HuH-7.5 (cell line): ENCODE data around the gene RELL1.
A peak's percentile ranks its signal among the peaks of the same experiment; 100 is the strongest.
"Not testable (repeated sequence)": the region's sequence is repeated elsewhere in the genome, so short reads cannot be mapped to it uniquely, and the experiment has no call there.

Source experiments
- DNase-seq: peaks from one replicate; pipeline ENCODE4 v3.0.0; 2011; ENCODE audit warnings: low spot score

RELL1 gene

GRCh38 chr4:37693030-37693429, 6.9 kb upstream of the RELL1 start:
- no peak for DNase-seq

DNA sequence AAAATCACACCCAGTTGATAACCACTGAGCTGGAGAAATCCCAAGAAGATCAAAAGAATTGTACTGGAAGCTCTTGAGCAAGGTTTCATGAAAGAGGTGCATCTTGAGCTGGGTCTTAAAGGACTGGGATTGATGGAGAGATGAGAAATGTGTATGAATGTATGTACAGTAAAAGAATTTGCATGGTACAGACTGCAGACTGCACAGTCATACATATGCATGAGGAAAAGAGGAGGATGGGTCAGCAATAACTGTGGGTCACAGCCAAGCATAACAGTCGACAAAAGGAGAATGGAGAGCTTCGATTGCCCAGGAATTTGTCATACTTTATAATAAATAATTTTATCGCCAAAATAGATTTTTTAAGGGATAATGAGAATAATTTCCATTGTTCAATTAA, 4.8 kb upstream of the RELL1 start:
- DNase-seq, result no peak

GRCh38 chr4:37689353-37690095, 3.3 kb upstream of the RELL1 start:
- DNase-seq, result no peak

GRCh38 chr4:37687681-37688080, 1.5 kb upstream of the RELL1 start:
- DNase-seq, result no peak

DNA sequence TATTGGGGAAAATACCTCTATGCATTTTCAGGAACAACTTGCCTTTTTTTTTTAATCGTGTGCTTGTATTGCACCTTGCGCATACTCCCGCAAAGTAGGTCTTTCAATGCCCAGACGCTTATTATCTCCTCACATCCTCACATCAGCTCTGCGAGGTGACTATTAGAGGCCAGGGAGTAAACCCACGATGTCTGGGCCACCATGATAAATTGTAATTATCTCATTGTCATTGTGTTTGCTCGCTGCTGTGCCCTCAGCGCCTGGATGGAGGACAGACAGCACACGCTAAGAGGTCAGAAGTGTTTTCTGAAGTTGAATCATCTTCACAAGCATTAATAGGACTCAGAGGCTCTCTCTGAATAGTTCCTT, 1.0 kb upstream of the RELL1 start:
- no peak for DNase-seq

GRCh38 chr4:37685823-37686372, 278 bp downstream of the RELL1 start:
- DNase-seq, result peak; percentile 31

DNA sequence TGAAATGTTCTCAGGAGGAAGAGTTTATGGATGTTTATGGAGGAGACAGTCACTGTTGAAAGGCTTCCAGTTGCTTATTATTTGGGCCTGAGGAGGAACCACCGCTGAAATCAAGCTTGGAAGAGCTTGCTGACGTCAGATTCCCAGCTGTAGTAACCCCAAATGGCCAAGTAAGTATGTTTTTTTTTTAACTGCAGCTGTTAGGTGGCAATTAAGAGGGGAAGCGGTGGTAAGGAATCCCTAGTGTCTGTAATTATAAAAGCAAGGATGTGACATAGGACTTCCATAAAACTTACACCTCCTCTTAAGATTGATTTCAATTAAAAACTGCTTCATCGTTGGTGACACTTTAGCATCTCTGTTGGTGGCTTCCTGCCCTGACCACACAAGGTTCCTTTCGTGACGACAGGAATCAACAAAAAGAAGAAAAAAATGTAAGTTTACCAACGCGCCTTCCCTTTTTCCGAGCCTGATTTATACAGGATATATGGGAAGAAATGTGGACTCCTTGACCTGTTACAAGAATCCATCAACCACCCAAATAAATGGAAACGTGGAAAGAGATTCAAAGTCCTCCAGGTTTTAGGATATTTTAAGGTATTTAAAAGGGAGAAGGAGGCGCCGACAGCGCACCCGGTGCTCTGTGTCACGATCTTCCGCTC, 884 bp downstream of the RELL1 start:
- DNase-seq, result no peak

- DNase-seq, result no peak
Measured at GRCh38 chr4:37684154-37684553, 2.0 kb downstream of the RELL1 start.

- peak; percentile 29 for DNase-seq
Measured at GRCh38 chr4:37682701-37683401, 3.3 kb downstream of the RELL1 start.

- no peak for DNase-seq
Measured at GRCh38 chr4:37680089-37680488, 6.1 kb downstream of the RELL1 start.

GRCh38 chr4:37679301-37679700, 6.9 kb downstream of the RELL1 start:
- no peak for DNase-seq

DNA sequence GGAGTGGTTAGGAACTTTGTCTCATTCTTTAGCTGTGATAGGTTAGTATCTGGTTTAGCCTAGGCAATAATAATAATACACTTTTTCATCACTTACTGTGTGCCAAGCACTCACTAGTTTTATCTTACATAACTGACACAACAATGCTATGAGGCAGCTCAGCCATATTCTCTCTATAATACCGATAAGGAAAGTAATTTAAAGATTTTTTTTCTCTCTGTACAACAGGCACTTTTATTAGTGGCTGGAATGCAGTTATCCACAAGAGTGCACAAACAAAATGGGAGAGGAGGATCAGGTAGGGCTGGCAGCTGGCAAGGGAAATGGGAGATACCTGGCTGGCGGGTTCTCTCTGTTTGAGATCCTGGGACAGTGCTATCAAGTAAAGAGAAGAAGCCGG, 7.6 kb downstream of the RELL1 start:
- DNase-seq, result no peak

DNA sequence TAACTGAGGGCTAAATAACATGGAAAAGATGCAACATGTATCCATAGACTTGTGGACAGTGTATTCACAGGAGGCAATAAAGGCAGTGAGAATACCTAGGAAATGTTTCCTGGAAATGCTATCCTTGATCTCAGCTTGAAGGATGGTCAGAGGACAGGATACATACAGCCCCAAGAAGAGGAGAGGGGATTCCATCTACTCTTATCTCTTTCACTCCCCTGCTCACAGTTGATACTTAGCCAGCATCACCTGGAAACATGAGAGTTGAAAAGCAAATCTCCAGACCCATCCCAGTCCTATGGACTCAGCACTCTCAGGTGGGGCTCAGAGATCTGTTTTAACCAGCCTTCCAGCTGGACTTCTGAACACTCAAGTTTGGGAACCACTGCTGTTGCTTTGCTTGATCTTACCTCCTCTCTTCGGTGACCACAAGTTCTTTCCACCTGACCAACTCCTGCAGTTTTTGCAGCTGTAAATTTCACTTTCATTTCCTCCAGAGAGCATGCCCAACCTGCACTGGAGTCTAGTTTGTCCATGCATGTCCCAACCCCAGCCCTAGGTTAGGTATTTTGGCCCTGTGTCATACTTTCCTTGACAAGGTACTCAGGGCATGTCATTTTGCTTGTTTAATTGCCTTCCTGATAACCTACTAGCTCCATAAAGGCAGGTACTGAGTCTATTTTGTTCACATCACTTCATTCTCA, 10.4 kb downstream of the RELL1 start:
- DNase-seq, result no peak

- no peak for DNase-seq
Measured at GRCh38 chr4:37674439-37674838, 11.7 kb downstream of the RELL1 start.

DNA sequence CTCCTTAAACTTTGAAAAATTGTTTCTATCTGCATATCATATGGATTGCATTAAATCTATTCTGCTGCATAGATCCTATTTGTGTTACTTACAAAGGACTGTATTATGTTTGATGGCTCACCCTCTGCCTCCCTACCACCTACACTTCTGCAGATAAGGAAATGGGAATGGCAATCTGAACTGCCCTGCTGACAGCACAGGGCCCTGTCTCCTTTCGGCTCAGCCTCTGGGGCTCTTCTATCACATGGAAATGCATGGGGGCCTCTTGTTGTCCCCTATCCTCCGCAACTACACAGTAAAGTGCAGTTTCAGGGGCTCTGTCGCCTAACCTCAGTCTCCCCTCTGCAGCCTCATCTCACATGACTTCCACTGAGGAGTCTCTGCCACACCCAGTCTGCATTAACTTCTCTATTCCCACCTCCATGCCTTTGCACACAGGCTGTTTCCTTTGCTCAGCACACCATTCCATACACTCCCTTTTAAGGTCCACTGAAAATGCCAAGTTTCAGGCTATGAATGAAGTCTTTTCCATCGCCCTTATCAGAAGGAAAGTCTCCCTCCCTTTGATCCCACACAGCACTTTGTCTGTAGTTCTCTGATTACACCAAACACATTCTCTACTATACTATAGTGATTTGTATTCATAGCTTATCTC, 12.5 kb downstream of the RELL1 start:
- no peak for DNase-seq

GRCh38 chr4:37671072-37671471, 15.1 kb downstream of the RELL1 start:
- no peak for DNase-seq

DNA sequence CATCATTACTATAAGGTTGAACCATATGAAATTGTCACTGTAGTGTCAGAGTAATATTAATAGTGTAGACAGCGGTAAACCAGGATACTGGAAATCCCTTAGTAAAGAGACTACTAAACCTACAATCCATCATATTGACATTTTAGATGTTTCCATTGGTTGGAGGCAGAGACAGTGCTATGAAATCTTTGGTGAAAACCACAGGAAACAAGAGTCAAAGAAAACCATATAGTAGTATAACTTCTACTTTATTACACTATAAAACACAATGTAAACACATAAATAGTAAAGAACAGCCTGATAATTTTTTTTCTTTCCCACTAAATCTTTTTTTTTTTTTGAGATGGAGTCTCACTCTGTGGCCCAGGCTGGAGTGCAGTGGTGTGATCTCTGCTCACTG, 15.9 kb downstream of the RELL1 start:
- DNase-seq, result no peak

DNA sequence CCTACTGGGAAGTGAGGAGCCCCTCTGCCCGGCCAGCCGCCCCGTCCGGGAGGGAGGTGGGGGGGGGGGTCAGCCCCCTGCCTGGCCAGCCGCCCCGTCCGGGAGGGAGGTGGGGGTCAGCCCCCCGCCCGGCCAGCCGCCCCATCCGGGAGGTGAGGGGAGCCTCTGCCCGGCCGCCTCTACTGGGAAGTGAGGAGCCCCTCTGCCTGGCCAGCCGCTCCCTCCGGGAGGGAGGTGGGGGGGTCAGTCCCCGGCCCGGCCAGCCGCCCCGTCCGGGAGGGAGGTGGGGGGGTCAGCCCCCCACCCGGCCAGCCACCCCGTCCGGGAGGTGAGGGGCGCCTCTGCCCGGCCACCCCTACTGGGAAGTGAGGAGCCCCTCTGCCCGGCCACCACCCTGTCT, 17.1 kb downstream of the RELL1 start:
- not testable (repeated sequence) for DNase-seq

GRCh38 chr4:37667197-37668100, 18.7 kb downstream of the RELL1 start:
- DNase-seq, result no peak

DNA sequence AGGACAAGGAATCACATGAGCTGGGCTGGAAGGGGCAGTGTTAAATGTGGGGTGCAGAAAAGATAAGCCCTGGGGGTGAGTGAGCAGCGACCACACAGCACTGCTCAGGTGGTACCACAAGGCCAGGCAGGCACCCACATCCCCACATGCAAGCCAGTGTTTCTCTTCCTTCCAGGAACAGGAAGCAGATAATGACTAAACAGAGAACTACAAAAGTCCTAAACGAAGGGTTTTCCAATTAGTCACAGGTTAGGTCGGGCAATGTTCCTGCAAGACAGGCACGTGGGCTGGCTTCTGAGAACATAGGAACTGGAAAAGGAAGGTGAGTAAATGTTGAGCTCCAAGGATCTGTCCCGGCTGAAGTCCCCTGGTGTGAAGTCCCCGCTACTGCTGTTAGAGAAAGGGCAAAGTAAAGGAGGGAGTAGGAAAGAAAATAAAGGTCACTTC, 19.5 kb downstream of the RELL1 start:
- DNase-seq, result no peak
